ENCODE measurements around the gene RPLP2.

The RPLP2 gene

GRCh38 chr11:832529-833113 lies 22.9 kb downstream of the RPLP2 start, which contains the start of gene CD151:
Gene CD151 (plus strand): TSS chr11:832952. CDS start chr11:836070, 3,118 bp downstream.
- in situ Hi-C loops (cut with MboI; ENCODE audit: low pct_unique_long_range_greater_than_20kb, low sequenced_read_pairs, unreplicated experiment), result no loop called here
- peak; percentile 88 for DNase-seq (ENCODE audit: low spot score)
- TF ChIP-seq, protein P1, sequence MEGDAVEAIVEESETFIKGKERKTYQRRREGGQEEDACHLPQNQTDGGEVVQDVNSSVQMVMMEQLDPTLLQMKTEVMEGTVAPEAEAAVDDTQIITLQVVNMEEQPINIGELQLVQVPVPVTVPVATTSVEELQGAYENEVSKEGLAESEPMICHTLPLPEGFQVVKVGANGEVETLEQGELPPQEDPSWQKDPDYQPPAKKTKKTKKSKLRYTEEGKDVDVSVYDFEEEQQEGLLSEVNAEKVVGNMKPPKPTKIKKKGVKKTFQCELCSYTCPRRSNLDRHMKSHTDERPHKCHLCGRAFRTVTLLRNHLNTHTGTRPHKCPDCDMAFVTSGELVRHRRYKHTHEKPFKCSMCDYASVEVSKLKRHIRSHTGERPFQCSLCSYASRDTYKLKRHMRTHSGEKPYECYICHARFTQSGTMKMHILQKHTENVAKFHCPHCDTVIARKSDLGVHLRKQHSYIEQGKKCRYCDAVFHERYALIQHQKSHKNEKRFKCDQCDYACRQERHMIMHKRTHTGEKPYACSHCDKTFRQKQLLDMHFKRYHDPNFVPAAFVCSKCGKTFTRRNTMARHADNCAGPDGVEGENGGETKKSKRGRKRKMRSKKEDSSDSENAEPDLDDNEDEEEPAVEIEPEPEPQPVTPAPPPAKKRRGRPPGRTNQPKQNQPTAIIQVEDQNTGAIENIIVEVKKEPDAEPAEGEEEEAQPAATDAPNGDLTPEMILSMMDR (IDR thresholded peaks at IDR 0.05; ENCODE audit: extremely low read depth, insufficient read depth, missing control alignments), result no peak

GRCh38 chr11:833114-833791 lies 23.5 kb downstream of the RPLP2 start:
- peak; percentile 72 for DNase-seq (ENCODE audit: low spot score)
- TF ChIP-seq, protein P1 (IDR thresholded peaks at IDR 0.05; ENCODE audit: extremely low read depth, insufficient read depth, missing control alignments), result no peak
- in situ Hi-C loops (cut with MboI; ENCODE audit: low pct_unique_long_range_greater_than_20kb, low sequenced_read_pairs, unreplicated experiment), result no loop called here

- in situ Hi-C loops (cut with MboI; ENCODE audit: low pct_unique_long_range_greater_than_20kb, low sequenced_read_pairs, unreplicated experiment), result no loop called here
- no peak for DNase-seq (ENCODE audit: low spot score)
- TF ChIP-seq, protein P1 (IDR thresholded peaks at IDR 0.05; ENCODE audit: extremely low read depth, insufficient read depth, missing control alignments), result no peak
These were observed 24.1 kb downstream of the RPLP2 start for GRCh38 chr11:833849-834311.

- DNase-seq (ENCODE audit: low spot score), result no peak
- TF ChIP-seq, protein P1 (IDR thresholded peaks at IDR 0.05; ENCODE audit: extremely low read depth, insufficient read depth, missing control alignments), result no peak
- in situ Hi-C loops (cut with MboI; ENCODE audit: low pct_unique_long_range_greater_than_20kb, low sequenced_read_pairs, unreplicated experiment), result no loop called here
These were observed 24.9 kb downstream of the RPLP2 start for GRCh38 chr11:834371-835316.

- in situ Hi-C loops (cut with MboI; ENCODE audit: low pct_unique_long_range_greater_than_20kb, low sequenced_read_pairs, unreplicated experiment), result no loop called here
- DNase-seq (ENCODE audit: low spot score), result no peak
- TF ChIP-seq, protein P1 (IDR thresholded peaks at IDR 0.05; ENCODE audit: extremely low read depth, insufficient read depth, missing control alignments), result no peak
These were observed 26.5 kb downstream of the RPLP2 start for GRCh38 chr11:836274-836673.

DNA sequence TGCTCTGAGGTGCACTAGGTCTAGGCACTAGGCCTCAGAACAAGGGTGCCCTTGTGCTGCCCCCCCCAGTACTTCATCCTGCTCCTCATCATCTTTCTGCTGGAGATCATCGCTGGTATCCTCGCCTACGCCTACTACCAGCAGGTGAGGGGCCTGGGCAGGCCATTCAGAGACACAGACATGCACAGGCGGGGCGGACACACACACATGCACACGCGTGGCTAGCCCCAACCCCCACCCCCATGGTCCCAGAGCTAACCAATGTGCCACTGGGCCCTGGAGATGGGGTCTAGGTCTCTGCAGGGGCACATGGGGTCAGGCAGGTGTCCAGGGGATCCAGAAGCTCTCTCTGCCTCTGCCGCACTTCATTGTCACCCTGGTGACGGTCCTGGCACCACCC lies 26.9 kb downstream of the RPLP2 start:
- TF ChIP-seq, protein P1 (IDR thresholded peaks at IDR 0.05; ENCODE audit: extremely low read depth, insufficient read depth, missing control alignments), result no peak
- DNase-seq (ENCODE audit: low spot score), result no peak
- in situ Hi-C loops (cut with MboI; ENCODE audit: low pct_unique_long_range_greater_than_20kb, low sequenced_read_pairs, unreplicated experiment), result no loop called here

Data from GM13977 (cell line).